PC-3 (cell line): ENCODE results near the gene DAB1. TPM values are rescaled to one million over a fixed set of nuclear protein-coding genes. Genes with fewer than 3 reads are reported as not detected.

Experiments
- ATAC-seq: fragments of 200-7000 bp; cut with Tn5 transposase; 2 replicates; pipeline ENCODE4 v1.9.1; 2020; ENCODE audit warnings: mild to moderate bottlenecking, moderate library complexity
- BruUV-seq: library from RNA; stranded (reverse); fragments of 400-500 nt; replicated peaks from 2 replicates; lab custom pipeline; 2021; lab: Mats Ljungman, UMichigan
- CTCF ChIA-PET: fragments of 300-600 bp; sonication (Branson Sonifier 250); formaldehyde crosslinking; loops from one replicate; lab custom pipeline; 2022; ENCODE audit warnings: antibody characterized with exemption; lab: Charles Lee
- POLR2A ChIA-PET: fragments of 300-600 bp; sonication (Branson Sonifier 250); formaldehyde crosslinking; loops from one replicate; lab custom pipeline; 2022; ENCODE audit warnings: antibody characterized with exemption; ENCODE audit not compliant: unreplicated experiment; lab: Charles Lee
- DNase-seq: peaks from one replicate; pipeline ENCODE4 v3.0.0-alpha.2; 2015
- H2AFZ ChIP-seq: fragments of 300-600 bp; sonication (generic); 2 replicates; pipeline ENCODE4 v1.6.0; 2016; ENCODE audit warnings: antibody characterized with exemption, low read length
- H3F3A ChIP-seq: fragments of 300-600 bp; sonication (generic); one replicate; pipeline ENCODE4 v1.6.0; 2017; ENCODE audit warnings: antibody characterized with exemption, low read length, control low read depth, mild to moderate bottlenecking; ENCODE audit not compliant: unreplicated experiment
- H3K27ac ChIP-seq: fragments of 300-600 bp; sonication (generic); 2 replicates; pipeline ENCODE4 v1.5.1; 2016; ENCODE audit warnings: mild to moderate bottlenecking, low read length
- H3K27me3 ChIP-seq: fragments of 300-600 bp; sonication (generic); 2 replicates; pipeline ENCODE4 v1.6.1; 2016; ENCODE audit warnings: low read length, mixed read lengths
- H3K36me3 ChIP-seq: fragments of 300-600 bp; sonication (generic); 2 replicates; pipeline ENCODE4 v1.6.1; 2016; ENCODE audit warnings: low read depth, mixed run types, low read length, mixed read lengths
- H3K4me1 ChIP-seq: fragments of 300-600 bp; sonication (generic); 2 replicates; pipeline ENCODE4 v1.5.1; 2016; ENCODE audit warnings: low read length; ENCODE audit not compliant: insufficient read depth
- H3K4me2 ChIP-seq: fragments of 300-600 bp; sonication (generic); 2 replicates; pipeline ENCODE4 v1.6.0; 2016; ENCODE audit warnings: low read length
- H3K4me3 ChIP-seq: fragments of 300-600 bp; sonication (generic); 2 replicates; pipeline ENCODE4 v1.5.1; 2016; ENCODE audit warnings: mild to moderate bottlenecking, low read length, mixed read lengths
- H3K79me2 ChIP-seq: fragments of 300-600 bp; sonication (generic); 2 replicates; pipeline ENCODE4 v1.6.1; 2017; ENCODE audit warnings: low read length, mixed read lengths
- H3K9ac ChIP-seq: fragments of 300-600 bp; sonication (generic); 2 replicates; pipeline ENCODE4 v1.6.0; 2016; ENCODE audit warnings: mild to moderate bottlenecking, low read length
- H3K9me2 ChIP-seq: fragments of 300-600 bp; sonication (generic); replicated peaks from 2 replicates; pipeline ENCODE4 v1.6.1; 2016; ENCODE audit warnings: mixed run types, low read length, mixed read lengths
- H3K9me3 ChIP-seq: fragments of 300-600 bp; sonication (generic); 2 replicates; pipeline ENCODE4 v1.6.1; 2016; ENCODE audit warnings: low read length, mixed read lengths
- H4K20me1 ChIP-seq: fragments of 300-600 bp; sonication (generic); 2 replicates; pipeline ENCODE4 v1.6.1; 2016; ENCODE audit warnings: low read length, mixed read lengths
- EZH2 ChIP-seq: fragments of 300-600 bp; sonication (generic); IDR thresholded peaks from one replicate; pipeline ENCODE4 v1.6.1; 2017; ENCODE audit warnings: antibody characterized with exemption, mild to moderate bottlenecking, low read length; ENCODE audit not compliant: unreplicated experiment
- EZH2phosphoT487 ChIP-seq: fragments of 300-600 bp; sonication (generic); IDR thresholded peaks from 2 replicates; pipeline ENCODE4 v1.6.1; 2018; ENCODE audit warnings: mild to moderate bottlenecking, antibody characterized with exemption, low read length, borderline replicate concordance
- intact Hi-C: fragments of 100-400 bp; cut with micrococcal nuclease; formaldehyde crosslinking; loops from 2 replicates; pipeline ENCODE4 v1.9.0; 2023
- total RNA-seq: library from RNA; depleted of rRNA; stranded (reverse); fragments of >200 nt; gene quantifications from 2 replicates; pipeline ENCODE4 v1.2.3, GENCODE V29; 2014
- TF ChIP-seq, protein P1 (sequence below): fragments of 300-600 bp; sonication (generic); conservative IDR thresholded peaks from 2 replicates; pipeline ENCODE4 v1.5.1; 2017; ENCODE audit warnings: antibody characterized with exemption, low read depth, mild to moderate bottlenecking, low read length

DAB1 gene
- total RNA-seq, 1 experiment from 2014 or later: not detected

- CTCF ChIA-PET: no interaction called here
- no peaks in the 10 kb centered on the region for H3K4me1 ChIP-seq
- peaks cover 12% of the 10 kb centered on the region for H3K27me3 ChIP-seq
- H3K9ac ChIP-seq: no peak overlapping the region
- POLR2A ChIA-PET: no interaction called here
- H4K20me1 ChIP-seq: no peaks in the 10 kb centered on the region
- DNase-seq: no peak
- H3K27ac ChIP-seq: no peak overlapping the region
- no peak overlapping the region for H2AFZ ChIP-seq
- TF ChIP-seq EZH2phosphoT487 (no peak), EZH2 (no peak)
- TF ChIP-seq, protein P1, sequence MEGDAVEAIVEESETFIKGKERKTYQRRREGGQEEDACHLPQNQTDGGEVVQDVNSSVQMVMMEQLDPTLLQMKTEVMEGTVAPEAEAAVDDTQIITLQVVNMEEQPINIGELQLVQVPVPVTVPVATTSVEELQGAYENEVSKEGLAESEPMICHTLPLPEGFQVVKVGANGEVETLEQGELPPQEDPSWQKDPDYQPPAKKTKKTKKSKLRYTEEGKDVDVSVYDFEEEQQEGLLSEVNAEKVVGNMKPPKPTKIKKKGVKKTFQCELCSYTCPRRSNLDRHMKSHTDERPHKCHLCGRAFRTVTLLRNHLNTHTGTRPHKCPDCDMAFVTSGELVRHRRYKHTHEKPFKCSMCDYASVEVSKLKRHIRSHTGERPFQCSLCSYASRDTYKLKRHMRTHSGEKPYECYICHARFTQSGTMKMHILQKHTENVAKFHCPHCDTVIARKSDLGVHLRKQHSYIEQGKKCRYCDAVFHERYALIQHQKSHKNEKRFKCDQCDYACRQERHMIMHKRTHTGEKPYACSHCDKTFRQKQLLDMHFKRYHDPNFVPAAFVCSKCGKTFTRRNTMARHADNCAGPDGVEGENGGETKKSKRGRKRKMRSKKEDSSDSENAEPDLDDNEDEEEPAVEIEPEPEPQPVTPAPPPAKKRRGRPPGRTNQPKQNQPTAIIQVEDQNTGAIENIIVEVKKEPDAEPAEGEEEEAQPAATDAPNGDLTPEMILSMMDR: no peak
- no peaks in the 10 kb centered on the region for H3K36me3 ChIP-seq
- H3K9me3 ChIP-seq: no peaks in the 10 kb centered on the region
- H3K4me3 ChIP-seq: no peak overlapping the region
- no peaks in the 10 kb centered on the region for H3K79me2 ChIP-seq
- no peak overlapping the region for H3K4me2 ChIP-seq
- intact Hi-C loops: no loop called here
- H3K9me2 ChIP-seq: no peaks in the 10 kb centered on the region
- ATAC-seq: no peak
- H3F3A ChIP-seq: no peaks in the 10 kb centered on the region
- BruUV-seq: no TSS peak
Measured at GRCh38 chr1:57362480-57362879, 61.4 kb downstream of the DAB1 start.

- Histone ChIP-seq H3K9me3 (no peaks in the 10 kb centered on the region), H3K4me2 (no peak overlapping the region), H4K20me1 (no peaks in the 10 kb centered on the region), H3K27me3 (peaks cover 12% of the 10 kb centered on the region), H3K4me3 (no peak overlapping the region), H3K79me2 (no peaks in the 10 kb centered on the region), H3K4me1 (no peaks in the 10 kb centered on the region), H3K9me2 (no peaks in the 10 kb centered on the region), H3K9ac (no peak overlapping the region), H3K27ac (no peak overlapping the region), H2AFZ (no peak overlapping the region), H3F3A (no peaks in the 10 kb centered on the region), H3K36me3 (no peaks in the 10 kb centered on the region)
- CTCF ChIA-PET: no interaction called here
- intact Hi-C loops: no loop called here
- TF ChIP-seq EZH2 (no peak), EZH2phosphoT487 (no peak)
- TF ChIP-seq, protein P1: no peak
- POLR2A ChIA-PET: no interaction called here
- BruUV-seq: no TSS peak
- ATAC-seq (no peak), DNase-seq (no peak)
Measured at GRCh38 chr1:57361516-57361915, 62.3 kb downstream of the DAB1 start.

DNA sequence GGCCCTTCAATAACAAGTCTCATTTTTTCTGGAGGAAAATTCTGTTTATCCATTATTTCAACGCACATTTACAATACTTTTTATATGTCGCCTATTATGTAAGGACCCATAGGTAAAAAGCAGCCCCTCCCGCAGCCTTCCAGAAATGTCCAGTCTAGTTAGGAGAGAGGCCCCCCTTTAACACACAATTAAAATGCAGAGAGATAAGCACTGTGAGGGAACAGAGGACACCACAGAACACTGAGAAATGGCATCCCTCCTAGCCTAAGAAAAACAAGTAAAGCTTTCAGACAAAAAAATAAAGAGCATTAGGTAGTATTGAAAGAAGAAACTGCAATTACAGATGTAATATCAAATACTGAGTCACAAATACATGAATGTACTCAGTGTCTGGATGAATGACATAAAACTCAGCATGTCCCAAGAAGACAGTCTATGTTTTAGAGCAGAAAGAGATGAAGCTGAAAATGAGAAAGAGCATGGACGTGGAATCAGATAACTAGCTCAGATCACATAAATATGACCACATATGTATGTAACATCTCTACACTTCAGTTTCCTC, 62.9 kb downstream of the DAB1 start:
- H3K9me2 ChIP-seq: no peaks in the 10 kb centered on the region
- ATAC-seq (no peak), DNase-seq (no peak)
- no peaks in the 10 kb centered on the region for H3K36me3 ChIP-seq
- no peak overlapping the region for H3K27ac ChIP-seq
- peaks cover 12% of the 10 kb centered on the region for H3K27me3 ChIP-seq
- H2AFZ ChIP-seq: no peak overlapping the region
- H4K20me1 ChIP-seq: no peaks in the 10 kb centered on the region
- H3K79me2 ChIP-seq: no peaks in the 10 kb centered on the region
- no TSS peak for BruUV-seq
- H3K9ac ChIP-seq: no peak overlapping the region
- H3K4me3 ChIP-seq: no peak overlapping the region
- intact Hi-C loops: no loop called here
- no peaks in the 10 kb centered on the region for H3K9me3 ChIP-seq
- no peaks in the 10 kb centered on the region for H3K4me1 ChIP-seq
- POLR2A ChIA-PET: no interaction called here
- CTCF ChIA-PET: no interaction called here
- H3K4me2 ChIP-seq: no peak overlapping the region
- no peaks in the 10 kb centered on the region for H3F3A ChIP-seq
- TF ChIP-seq, protein P1: no peak
- no peak for TF ChIP-seq EZH2
- TF ChIP-seq EZH2phosphoT487: no peak
